ENCODE results near the gene RAB3GAP1.
"Not testable (repeated sequence)": the region's sequence is repeated elsewhere in the genome, so short reads cannot be mapped to it uniquely, and the experiment has no call there.

Gene RAB3GAP1

DNA sequence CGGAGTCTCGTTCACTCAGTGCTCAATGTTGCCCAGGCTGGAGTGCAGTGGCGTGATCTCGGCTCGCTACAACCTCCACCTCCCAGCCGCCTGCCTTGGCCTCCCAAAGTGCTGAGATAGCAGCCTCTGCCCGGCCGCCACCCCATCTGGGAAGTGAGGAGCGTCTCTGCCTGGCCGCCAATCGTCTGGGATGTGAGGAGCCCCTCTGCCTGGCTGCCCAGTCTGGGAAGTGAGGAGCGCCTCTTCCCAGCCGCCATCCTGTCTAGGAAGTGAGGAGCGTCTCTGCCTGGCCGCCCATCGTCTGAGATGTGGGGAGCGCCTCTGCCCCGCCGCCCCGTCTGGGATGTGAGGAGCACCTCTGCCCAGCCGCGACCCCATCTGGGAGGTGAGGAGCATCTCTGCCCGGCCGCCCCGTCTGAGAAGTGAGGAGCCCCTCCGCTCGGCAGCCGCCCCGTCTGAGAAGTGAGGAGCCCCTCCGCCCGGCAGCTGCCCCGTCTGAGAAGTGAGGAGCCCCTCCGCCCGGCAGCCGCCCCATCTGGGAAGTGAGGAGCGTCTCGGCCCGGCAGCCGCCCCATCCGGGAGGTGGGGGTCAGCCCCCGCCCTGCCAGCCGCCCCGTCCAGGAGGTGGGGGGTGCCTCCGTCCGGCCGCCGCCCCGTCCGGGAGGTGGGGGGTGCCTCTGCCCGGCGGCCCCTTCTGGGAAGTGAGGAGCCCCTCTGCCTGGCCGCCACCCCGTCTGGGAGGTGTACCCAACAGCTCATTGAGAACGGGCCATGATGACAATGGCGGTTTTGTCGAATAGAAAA, 53.6 kb downstream of the RAB3GAP1 start:
- not testable (repeated sequence) for DNase-seq (ENCODE audit: low read depth in 2 of 2)

DNA sequence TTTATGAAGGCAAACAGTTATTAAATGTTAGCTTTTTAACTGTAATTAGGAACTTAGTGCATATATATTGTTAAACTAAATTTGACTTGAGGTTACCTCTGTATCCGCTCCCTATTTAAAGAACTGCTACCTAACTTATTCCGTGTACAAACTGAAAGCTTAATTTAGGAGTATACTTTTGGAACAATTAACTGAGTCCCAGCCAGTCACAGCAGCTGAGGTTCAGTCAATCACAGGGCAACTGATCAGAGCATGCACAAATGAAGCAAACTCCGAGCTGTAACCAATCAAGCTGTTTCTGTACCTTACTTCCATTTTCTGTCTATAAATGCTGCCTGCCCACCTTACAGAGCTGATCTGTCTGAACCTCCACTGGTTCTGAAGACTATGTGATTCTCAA, 61.2 kb downstream of the RAB3GAP1 start:
- DNase-seq (ENCODE audit: low read depth in 2 of 2): no peak

DNA sequence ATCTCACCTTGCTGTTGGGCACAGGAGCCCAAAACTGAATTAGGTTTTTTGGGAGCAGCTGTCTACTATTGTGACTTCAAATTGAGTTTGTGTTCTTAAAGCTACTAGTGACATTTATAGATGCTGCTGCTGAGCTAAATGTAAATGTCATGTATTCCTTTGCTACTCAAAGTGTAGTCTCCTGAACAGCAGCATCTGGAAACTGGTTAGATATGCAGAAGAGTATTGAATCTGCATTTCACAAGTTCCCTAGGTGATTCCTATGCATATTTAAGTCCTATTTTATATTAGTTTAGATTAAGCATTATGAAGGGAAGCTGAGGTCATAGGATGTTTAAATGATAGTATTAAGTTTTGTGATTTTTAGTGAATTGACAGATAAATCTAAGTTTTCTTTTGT, 67.5 kb downstream of the RAB3GAP1 start:
- DNase-seq (ENCODE audit: low read depth in 2 of 2): no peak

DNA sequence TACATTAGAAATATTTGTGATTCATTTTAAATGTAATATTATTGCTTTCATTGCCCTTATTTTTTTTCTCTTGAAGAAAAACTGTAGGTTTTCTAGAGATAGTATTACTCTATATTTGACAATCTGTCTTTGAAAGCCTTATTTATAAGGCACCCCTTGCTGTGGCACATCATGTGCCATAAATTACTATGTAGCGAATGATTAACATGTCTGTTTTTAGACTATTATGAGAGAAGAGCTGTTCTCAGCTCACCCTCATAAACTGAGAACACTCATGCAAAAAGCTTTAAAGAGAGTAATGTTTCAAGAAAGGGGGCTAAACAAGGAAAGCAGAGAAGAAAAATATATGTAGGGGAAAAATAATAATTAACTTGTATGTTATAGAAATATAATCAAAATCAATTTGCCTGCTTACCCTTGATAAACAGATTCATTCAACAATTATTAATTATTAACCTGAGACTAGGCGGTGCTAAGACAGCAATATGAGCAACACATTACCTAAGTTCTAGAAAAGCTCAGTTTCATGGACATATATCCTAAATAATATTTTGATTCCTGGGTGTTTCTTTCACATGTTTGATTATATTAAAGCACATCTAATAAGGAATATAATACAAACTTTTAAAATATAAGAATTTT, 69.0 kb downstream of the RAB3GAP1 start:
- DNase-seq (ENCODE audit: low read depth in 2 of 2): no peak

DNA sequence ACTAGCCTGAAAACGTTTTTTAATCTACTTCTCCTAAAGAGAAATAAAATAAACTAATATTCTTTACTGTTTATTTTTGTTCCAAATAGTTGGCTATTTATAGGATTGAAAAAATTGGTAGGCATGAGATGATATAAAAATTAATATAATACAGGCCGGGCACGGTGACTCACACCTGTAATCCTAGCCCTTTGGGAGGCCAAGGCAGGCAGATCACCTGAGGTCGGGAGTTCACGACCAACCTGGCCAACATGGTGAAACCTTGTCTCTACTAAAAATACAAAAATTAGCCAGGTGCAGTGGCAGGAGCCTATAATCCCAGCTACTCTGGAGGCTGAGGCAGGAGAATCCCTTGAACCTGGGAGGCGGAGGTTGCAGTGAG, 69.6 kb downstream of the RAB3GAP1 start:
- not testable (repeated sequence) for DNase-seq (ENCODE audit: low read depth in 2 of 2)

DNA sequence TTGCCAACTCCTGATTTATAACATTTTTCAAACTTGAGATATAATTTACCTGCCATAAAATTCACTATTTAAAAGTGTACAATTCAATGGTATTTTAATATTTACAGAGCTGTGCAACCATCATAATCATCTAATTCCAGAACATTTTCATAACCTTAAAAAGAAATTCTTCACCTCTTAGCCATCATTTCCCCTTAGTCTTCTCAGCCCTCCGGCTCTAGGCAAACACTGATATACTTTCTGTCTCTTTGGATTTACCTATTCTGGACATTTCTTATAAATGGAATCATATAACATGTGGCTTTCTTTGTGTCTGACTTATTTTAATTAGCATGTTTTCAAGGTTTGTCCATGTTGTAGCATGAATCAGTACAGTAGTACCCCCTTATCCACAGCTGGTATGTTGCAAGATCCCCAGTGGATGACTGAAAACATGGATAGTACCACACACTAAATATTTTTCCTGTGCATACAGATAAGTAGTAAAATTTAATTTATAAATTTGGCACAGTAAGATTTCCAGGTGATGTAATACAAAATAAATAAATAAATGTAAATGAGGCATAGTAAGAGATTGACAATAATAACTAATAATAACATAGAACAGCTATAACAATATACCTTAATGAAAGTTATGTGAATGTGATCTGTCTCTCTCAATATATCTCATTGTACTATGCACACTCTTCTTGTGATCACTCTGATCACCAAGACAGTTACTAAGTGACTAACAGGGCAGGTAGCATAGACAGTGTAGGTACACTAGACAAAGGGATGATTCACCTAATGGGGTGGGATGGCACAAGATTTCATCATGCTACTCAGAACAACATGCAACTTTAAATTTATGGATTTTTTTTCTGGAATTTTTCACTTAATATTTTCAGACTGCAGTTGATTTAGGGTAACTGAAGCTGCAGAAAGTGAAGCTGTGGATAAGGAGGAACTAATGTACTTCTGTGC, 73.1 kb downstream of the RAB3GAP1 start:
- DNase-seq (ENCODE audit: low read depth in 2 of 2): no peak

DNA sequence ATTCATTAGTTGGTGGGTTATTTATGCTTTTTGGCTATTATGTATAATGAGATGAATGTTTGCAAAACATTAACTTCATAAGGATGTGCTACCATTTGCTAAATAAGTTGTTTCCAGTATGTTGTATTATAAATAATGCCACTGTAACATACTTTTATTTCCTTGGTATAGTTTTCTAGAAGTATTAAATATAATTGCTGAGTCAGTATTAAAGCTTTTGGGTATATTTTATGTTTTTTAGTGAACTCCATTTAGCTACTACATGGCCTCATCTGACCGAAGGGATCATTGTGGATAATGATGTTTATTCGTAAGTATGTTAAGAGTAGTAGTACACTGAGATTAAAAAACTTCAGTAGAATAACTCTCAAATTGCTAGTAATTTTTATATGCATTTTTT, 73.8 kb downstream of the RAB3GAP1 start:
- DNase-seq (ENCODE audit: low read depth in 2 of 2): no peak

DNA sequence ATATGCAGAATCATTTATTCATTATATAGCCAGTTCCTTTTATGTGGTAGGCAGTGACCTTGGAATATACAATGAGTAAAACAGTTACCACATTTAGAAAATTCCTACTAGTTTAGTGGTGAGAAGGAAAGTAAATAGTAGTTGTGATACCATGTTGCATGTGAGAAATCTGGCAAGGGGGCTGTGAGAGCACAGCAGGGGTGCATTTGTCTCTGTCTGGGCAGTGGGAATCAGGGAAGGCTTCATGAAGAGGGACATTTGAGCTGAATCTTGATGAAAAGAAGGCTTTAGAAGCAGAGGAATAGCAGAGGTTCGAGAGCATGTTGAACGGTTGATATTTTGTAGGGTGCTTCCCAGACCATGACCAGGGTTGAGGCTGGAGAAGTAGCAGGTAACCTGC, 78.7 kb downstream of the RAB3GAP1 start:
- DNase-seq (ENCODE audit: low read depth in 2 of 2): no peak

DNA sequence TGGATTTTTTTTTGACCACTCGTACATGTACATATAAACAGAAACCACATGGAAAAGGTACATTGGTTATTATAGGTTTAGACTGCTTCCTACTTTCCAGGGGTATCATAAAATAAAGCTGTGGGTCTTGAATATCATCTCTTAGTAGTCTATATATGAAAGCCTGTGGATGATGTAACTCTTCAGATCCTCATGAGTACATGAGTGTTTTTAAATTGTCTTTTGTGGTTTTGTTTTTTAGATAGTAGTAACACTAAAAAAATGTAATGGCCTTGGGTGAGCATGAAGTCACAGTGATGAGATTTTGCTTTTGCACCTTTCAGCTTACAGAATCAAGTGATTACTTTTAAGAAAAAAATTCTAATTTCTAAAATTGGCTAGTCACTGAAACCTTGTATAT, 80.2 kb downstream of the RAB3GAP1 start:
- DNase-seq (ENCODE audit: low read depth in 2 of 2): no peak

DNA sequence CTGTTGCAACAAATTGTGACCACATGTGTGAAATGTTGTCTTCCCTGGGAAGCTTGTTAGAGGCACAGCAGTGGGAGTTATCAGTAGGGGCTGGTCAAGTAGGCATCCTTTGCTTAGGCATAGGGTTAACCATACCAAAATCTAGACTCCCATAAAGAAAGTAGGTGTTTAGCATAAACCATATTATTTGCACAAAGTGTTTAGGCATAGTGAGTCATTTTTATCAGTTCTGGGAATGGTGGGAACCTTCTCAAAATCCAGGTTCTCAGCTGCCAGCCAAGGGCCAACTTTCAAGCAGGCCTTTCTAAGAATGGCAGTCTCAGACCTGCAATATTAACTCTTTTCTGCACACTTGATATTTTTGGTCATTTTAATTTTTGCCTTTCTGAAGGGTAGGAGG, 88.5 kb downstream of the RAB3GAP1 start:
- DNase-seq (ENCODE audit: low read depth in 2 of 2): no peak

DNA sequence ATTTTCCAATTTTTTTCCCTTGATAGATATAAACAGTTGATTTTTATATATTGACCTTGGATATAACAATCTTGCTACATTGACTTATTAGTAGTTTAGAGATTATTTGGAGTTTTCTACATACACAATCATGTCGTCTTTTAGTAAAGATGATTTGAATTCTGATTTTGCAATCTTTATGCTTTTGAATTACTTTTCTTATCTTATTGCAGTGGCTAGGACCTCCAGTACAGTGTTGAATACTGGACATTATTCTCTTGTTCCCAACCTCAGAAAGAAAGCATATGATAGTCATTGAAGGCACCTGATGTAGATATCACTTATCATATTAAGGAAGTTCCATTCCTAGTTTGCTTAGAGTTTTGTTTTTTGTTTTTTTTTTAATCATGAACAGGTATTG, 90.2 kb downstream of the RAB3GAP1 start:
- no peak for DNase-seq (ENCODE audit: low read depth in 2 of 2)

DNA sequence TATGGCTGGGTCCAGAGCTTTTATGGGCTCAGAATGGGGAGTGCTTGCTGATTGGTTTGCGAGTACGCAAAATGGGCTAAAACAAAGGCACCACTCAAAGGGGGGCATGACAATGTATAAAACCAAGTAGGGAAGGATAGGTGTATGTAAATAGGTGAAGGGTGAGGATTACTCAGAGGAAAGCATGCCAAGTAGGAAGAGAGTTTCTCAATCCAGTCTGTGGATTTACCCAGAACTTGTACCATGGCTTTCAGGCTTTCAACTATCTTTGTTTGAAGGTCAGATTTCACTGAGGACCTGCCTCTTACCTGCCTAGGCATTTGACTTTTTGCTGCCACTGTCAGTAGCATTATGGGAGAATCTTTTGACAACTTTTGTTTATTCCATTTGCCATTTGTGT, 92.3 kb downstream of the RAB3GAP1 start:
- no peak for DNase-seq (ENCODE audit: low read depth in 2 of 2)

DNA sequence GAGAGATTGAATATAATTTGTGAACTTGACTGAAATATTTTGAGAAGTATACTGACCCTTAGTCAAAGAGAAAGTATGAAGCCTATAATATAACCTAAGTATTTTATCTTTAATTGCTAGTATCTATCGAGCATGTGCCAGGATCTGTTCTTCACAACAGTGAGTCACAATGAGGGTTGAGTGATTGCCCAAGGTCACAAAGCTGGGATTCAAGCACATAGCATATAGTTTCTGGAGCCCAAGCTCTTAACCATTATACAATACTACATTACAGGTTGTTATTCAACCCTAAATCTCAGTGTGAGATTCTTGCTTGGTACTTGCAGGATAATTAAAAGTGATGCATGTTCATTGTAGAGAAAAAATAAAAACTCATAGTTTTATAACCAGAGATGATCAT, 97.2 kb downstream of the RAB3GAP1 start:
- no peak for DNase-seq (ENCODE audit: low read depth in 2 of 2)

DNA sequence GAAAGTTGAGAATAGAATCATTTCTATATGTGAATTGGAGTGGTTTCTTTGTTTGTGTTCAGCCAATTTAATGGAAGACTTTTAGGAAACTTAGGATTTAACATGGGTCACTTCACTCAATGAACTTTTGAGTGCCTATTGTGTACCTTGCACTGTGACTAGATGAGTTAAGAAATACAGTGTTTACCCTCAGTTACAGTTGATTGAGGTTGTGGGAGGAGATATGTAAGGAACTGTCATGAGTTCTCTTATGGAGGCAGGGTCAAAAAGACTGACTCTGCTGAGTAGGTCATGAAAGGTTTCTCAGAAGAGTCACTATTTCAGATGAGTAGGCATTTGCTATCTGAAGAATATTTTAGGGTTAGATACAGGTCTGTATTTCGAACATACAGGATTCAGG, 98.6 kb downstream of the RAB3GAP1 start:
- no peak for DNase-seq (ENCODE audit: low read depth in 2 of 2)

DNA sequence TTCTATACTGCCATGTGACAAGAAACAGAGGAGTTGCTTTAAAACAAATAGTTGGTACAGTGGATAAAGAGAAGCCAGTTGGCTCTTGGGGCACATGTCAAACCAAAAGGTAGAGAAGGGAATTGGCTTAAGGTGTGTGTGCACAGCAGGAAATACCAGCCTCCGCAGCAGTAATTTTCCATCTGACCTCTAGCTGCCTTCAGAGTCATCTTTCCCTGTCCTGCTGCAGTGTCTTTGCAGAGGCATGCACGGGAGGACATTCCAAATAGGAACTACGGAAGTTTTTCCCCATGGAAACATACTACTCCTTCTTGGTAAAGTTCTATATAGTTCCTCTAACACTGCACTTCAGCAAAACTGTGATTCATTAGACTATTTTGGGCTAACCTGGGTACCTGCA, 99.5 kb downstream of the RAB3GAP1 start:
- DNase-seq (ENCODE audit: low read depth in 2 of 2): no peak

DNA sequence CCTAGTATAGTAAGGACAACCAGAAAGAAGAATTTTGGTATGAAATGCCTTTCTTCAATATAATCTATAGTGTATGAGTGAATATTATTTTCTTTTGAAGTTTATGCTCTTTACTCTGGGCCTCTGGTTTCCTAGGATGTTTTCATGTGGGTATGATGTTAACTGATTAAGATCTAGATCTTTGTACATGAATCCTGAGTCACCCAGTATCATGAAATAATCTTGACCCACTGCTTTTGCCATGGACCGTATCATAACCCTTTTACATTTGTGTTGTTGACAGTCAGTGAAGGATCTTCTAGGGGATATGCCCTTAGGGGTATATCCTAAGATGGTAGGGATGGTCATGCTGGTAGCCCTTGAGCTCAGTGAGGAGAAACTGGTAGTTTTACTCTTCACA, 100.3 kb downstream of the RAB3GAP1 start:
- no peak for DNase-seq (ENCODE audit: low read depth in 2 of 2)

DNA sequence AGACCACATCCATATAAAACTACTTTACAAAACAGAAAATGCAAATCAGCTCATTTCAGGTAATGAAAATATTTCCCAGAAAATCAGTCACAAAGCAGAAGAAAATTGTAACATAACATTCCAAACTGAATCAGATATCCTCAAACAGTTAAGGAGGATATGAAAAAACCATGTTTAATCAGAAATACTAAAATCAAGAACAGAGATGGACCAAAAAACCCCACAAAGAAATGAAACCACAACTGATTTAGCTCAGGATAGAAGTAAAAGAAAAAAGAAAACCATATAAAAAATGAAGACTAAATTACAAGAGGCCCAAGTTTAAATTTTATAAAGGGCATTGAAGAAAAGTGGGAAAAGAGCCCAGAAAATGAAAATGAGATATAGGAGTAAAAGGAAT, 102.9 kb downstream of the RAB3GAP1 start:
- DNase-seq (ENCODE audit: low read depth in 2 of 2): no peak

DNA sequence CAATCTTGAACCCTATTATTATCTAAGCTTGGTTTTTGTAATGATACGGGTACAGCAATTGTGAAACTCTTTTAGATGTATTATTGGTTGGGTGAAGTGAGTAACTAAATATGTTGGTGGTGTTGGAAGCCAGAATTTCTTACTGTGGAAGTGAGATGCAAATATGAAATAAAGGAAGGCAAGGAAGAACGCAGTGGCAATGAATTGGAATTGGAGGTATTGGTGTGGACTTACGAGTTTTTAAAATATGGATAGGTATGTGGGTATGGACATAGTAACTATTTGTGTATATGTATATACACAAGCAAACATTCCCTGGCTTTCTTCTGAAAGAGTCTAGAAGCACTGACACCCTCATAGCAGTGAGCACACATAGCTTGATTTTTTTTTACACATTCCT, 105.8 kb downstream of the RAB3GAP1 start:
- DNase-seq (ENCODE audit: low read depth in 2 of 2): no peak

DNA sequence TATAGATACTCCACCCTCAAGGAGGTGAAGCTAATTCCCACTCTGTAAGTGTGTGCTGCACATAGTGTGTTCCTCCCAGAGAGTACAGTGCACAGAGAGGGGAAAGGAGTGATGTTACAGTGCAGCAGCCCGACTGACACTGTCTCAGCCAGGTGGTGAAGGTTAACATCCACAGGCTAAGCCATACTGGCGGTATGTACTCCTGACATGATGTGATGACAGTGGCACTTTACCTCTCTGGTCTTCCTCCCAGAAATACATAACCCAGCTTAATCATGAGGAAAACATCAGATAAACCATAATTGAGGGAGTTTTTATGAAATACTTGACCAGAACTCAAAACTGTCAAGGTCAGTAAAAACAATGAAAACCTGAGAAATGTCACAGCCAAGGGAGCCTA, 107.1 kb downstream of the RAB3GAP1 start:
- no peak for DNase-seq (ENCODE audit: low read depth in 2 of 2)

DNA sequence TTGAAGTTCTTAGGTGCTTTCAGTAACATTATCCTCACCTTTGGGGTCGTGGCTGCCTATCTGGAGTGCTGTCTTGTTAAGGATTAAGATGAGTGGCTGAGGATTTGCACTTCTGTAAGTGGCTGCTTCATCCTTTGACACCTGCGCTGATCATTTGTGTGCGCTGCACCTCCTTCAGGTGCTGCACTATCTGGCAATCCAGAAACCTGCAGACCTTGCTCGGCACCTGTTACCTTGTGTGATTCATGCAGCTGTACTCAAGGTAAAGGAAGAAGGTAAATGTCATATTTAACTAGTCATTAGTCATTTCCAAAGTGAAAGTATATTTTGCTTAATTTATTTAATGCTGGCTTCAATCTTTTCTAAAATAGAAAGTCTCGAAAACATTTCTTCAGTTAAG, 110.3 kb downstream of the RAB3GAP1 start:
- no peak for DNase-seq (ENCODE audit: low read depth in 2 of 2)

DNA sequence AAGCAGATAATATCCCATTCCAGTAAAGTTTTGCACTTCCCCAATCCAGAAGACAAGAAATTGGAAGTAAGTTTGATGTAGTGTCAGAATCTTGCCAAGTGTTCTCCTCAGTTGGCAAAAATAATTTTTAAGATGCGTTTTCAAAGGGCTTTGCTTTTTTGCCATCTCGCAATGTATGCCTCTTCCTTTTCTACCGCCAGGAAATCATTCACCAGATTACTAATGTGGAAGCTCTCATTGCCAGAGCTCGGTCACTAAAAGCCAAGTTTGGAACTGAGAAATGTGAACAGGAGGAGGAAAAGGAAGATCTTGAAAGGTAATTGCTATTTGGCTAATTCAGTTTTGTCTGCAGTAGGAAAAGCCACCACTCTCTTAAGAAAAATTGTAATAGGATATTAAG, 110.7 kb downstream of the RAB3GAP1 start:
- DNase-seq (ENCODE audit: low read depth in 2 of 2): no peak

DNA sequence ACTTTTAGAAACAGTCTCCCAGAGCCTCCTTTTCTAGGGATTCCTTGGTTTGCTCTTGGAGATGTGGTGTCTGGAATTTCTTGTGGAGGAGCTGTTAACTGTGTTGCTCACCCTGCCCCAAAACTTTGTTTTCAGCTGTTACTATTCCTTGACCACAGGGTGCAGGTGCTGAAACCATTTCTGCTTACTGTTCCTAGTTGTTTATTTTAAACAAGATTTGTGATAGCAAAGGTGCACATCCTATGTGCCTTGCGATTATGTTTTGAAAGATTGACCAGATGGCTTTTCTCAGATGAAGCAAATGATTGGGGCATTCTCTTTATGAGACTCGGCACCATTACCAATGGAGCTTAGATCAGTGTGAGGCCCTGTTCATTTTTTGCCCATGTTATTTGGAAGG, 111.2 kb downstream of the RAB3GAP1 start:
- DNase-seq (ENCODE audit: low read depth in 2 of 2): no peak

DNA sequence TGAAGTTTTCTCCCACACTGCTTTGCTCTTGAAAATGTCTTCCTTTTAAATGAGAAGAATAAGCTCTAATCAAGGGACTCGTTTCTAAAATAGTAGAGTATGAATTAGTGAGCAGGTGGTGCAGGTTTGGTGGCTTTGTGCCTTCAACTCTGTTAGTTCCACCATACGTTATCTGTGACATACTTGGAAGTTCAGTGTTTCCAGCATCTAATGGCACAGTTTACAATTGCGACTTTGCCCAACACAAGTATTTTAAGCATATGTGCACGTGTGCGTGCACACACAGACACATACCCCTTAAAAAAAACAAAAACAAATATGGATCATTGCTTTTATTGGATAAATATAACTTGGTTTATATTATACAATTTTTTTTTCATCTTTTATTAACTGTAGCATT, 111.8 kb downstream of the RAB3GAP1 start:
- DNase-seq (ENCODE audit: low read depth in 2 of 2): no peak
